Skeletal muscle cell (primary cell): ENCODE results near the gene FAM72D.
"Not testable (repeated sequence)": the region's sequence is repeated elsewhere in the genome, so short reads cannot be mapped to it uniquely, and the experiment has no call there.

Experiments
- DNase-seq: peaks from one replicate; pipeline ENCODE4 v3.0.0-alpha.2; 2010; ENCODE audit warnings: low read depth
- H3K4me3 ChIP-seq: 2 replicates; pipeline ENCODE4 v1.5.1; 2011; ENCODE audit warnings: low read depth, mild to moderate bottlenecking, control low read depth, low read length, moderate library complexity

The FAM72D gene

GRCh38 chr1:145140549-145140948, 44.8 kb downstream of the FAM72D start:
- not testable (repeated sequence) for DNase-seq, H3K4me3 ChIP-seq

GRCh38 chr1:145144264-145144913, 48.6 kb downstream of the FAM72D start:
- not testable (repeated sequence) for H3K4me3 ChIP-seq, DNase-seq

- not testable (repeated sequence) for DNase-seq, H3K4me3 ChIP-seq
Observed at GRCh38 chr1:145146308-145146707, 50.5 kb downstream of the FAM72D start.

GRCh38 chr1:145147172-145147571, 51.4 kb downstream of the FAM72D start:
- DNase-seq, result not testable (repeated sequence)

GRCh38 chr1:145155421-145155820, 59.6 kb downstream of the FAM72D start:
- H3K4me3 ChIP-seq, DNase-seq: not testable (repeated sequence)

More at GRCh38 chr1:145147172-145147571, 51.4 kb downstream of the FAM72D start:
- not testable (repeated sequence) for H3K4me3 ChIP-seq

GRCh38 chr1:145155873-145156272, 60.1 kb downstream of the FAM72D start:
- not testable (repeated sequence) for H3K4me3 ChIP-seq, DNase-seq

- H3K4me3 ChIP-seq, result peak overlapping the region; percentile 26
- peak; percentile 3 for DNase-seq
Observed at GRCh38 chr1:145156891-145157610, 61.3 kb downstream of the FAM72D start.

- not testable (repeated sequence) for DNase-seq, H3K4me3 ChIP-seq
Observed at GRCh38 chr1:145157715-145158114, 61.9 kb downstream of the FAM72D start.

GRCh38 chr1:145161046-145161752, 65.4 kb downstream of the FAM72D start:
- not testable (repeated sequence) for H3K4me3 ChIP-seq, DNase-seq
